Osteocyte (in vitro differentiated cells): ENCODE measurements around the gene SH3PXD2A. TPM values are rescaled to one million over a fixed set of nuclear protein-coding genes. Genes with fewer than 3 reads are reported as not detected.

Experiments
- DNase-seq: peaks from one replicate; pipeline ENCODE4 v3.0.0; 2021; ENCODE audit warnings: mixed read lengths; ENCODE audit not compliant: unreplicated experiment; ENCODE audit errors: extremely low spot score
- H3K27ac Mint-ChIP-seq: one replicate; pipeline ENCODE4 v1.8.0; 2021; ENCODE audit warnings: mild to moderate bottlenecking, mixed read lengths; ENCODE audit not compliant: unreplicated experiment
- H3K27me3 Mint-ChIP-seq: one replicate; pipeline ENCODE4 v1.8.0; 2021; ENCODE audit warnings: mixed read lengths; ENCODE audit not compliant: unreplicated experiment
- H3K36me3 Mint-ChIP-seq: one replicate; pipeline ENCODE4 v1.8.0; 2021; ENCODE audit warnings: mixed read lengths; ENCODE audit not compliant: unreplicated experiment
- H3K4me1 Mint-ChIP-seq: one replicate; pipeline ENCODE4 v1.8.0; 2021; ENCODE audit warnings: mixed read lengths; ENCODE audit not compliant: unreplicated experiment
- H3K4me3 Mint-ChIP-seq: one replicate; pipeline ENCODE4 v1.8.0; 2021; ENCODE audit warnings: mild to moderate bottlenecking, moderate library complexity, mixed read lengths; ENCODE audit not compliant: unreplicated experiment
- H3K9me3 Mint-ChIP-seq: one replicate; pipeline ENCODE4 v1.8.0; 2021; ENCODE audit warnings: mixed read lengths; ENCODE audit not compliant: unreplicated experiment
- CTCF ChIP-seq: fragments of 200-600 bp; sonication (generic); IDR thresholded peaks from 2 replicates; pipeline ENCODE4 v1.5.0; 2021; ENCODE audit warnings: antibody characterized with exemption, mild to moderate bottlenecking, moderate library complexity
- total RNA-seq: library from RNA; stranded (reverse); gene quantifications from 2 replicates; pipeline ENCODE4 v1.2.1, GENCODE V29; 2021

SH3PXD2A gene
- total RNA-seq, 1 donor from 2014 or later: 43.0 TPM

- Mint-ChIP-seq H3K4me3 (no peak overlapping the region), H3K9me3 (no peaks in the 10 kb centered on the region), H3K27ac (no peak overlapping the region), H3K4me1 (peaks cover 4% of the 10 kb centered on the region), H3K27me3 (peaks cover 48% of the 10 kb centered on the region), H3K36me3 (no peaks in the 10 kb centered on the region)
- DNase-seq: no peak
- TF ChIP-seq CTCF: no peak
Measured at GRCh38 chr10:103783681-103784080, 71.7 kb downstream of the SH3PXD2A start.

- no peaks in the 10 kb centered on the region for H3K9me3 Mint-ChIP-seq
- DNase-seq: no peak
- peaks cover 46% of the 10 kb centered on the region for H3K27me3 Mint-ChIP-seq
- H3K27ac Mint-ChIP-seq: no peak overlapping the region
- H3K4me1 Mint-ChIP-seq: peaks cover 4% of the 10 kb centered on the region
- no peaks in the 10 kb centered on the region for H3K36me3 Mint-ChIP-seq
- TF ChIP-seq CTCF: no peak
- no peak overlapping the region for H3K4me3 Mint-ChIP-seq
Measured at GRCh38 chr10:103781329-103782061, 73.9 kb downstream of the SH3PXD2A start.

GRCh38 chr10:103780242-103781149 is 74.9 kb downstream of the SH3PXD2A start:
- no peak for DNase-seq
- H3K4me1 Mint-ChIP-seq: peaks cover 4% of the 10 kb centered on the region
- H3K27ac Mint-ChIP-seq: no peak overlapping the region
- no peak for TF ChIP-seq CTCF
- H3K36me3 Mint-ChIP-seq: no peaks in the 10 kb centered on the region
- H3K9me3 Mint-ChIP-seq: no peaks in the 10 kb centered on the region
- peaks cover 43% of the 10 kb centered on the region for H3K27me3 Mint-ChIP-seq
- H3K4me3 Mint-ChIP-seq: no peak overlapping the region

- no peak for TF ChIP-seq CTCF
- H3K27ac Mint-ChIP-seq: no peak overlapping the region
- no peak overlapping the region for H3K4me3 Mint-ChIP-seq
- H3K9me3 Mint-ChIP-seq: peaks cover 7% of the 10 kb centered on the region
- H3K27me3 Mint-ChIP-seq: peaks cover 25% of the 10 kb centered on the region
- H3K36me3 Mint-ChIP-seq: no peaks in the 10 kb centered on the region
- DNase-seq: no peak
- H3K4me1 Mint-ChIP-seq: peaks cover 2% of the 10 kb centered on the region
Measured at GRCh38 chr10:103778358-103779139, 76.8 kb downstream of the SH3PXD2A start.
